Natural killer cell (primary cell): Measurements from ENCODE around the gene RUSF1. TPM values are rescaled to one million over a fixed set of nuclear protein-coding genes. Genes with fewer than 3 reads are reported as not detected.
A peak's percentile ranks its signal among the peaks of the same experiment; 100 is the strongest.
"Not testable (repeated sequence)": the region's sequence is repeated elsewhere in the genome, so short reads cannot be mapped to it uniquely, and the experiment has no call there.

Experiments used
- ATAC-seq, 3 donors: fragments of 150-1000 bp in 2 of 3; fragments of 200-7000 bp in 1 of 3; cut with Tn5 transposase; 1 replicate in 1 of 3; 2 replicates in 2 of 3; pipeline ENCODE4 v1.10.0; 2021; ENCODE audit warnings: mild to moderate bottlenecking in 2 of 3, moderate library complexity in 2 of 3
- DNase-seq, 2 donors: peaks; one replicate each; pipeline versions ENCODE4 v3.0.0 to v3.0.0-alpha.2; 2013 to 2021; ENCODE audit warnings: mixed read lengths in 1 of 2
- H3K27ac ChIP-seq: one replicate; pipeline ENCODE4 v1.5.1; 2013; ENCODE audit warnings: mild to moderate bottlenecking, low read length
- H3K27me3 ChIP-seq: one replicate; pipeline ENCODE4 v1.6.1; 2013; ENCODE audit warnings: low read length; ENCODE audit not compliant: control insufficient read depth, insufficient read depth
- H3K36me3 ChIP-seq: one replicate; pipeline ENCODE4 v1.6.1; 2013; ENCODE audit warnings: low read length; ENCODE audit not compliant: control insufficient read depth, insufficient read depth
- H3K4me1 ChIP-seq: one replicate; pipeline ENCODE4 v1.6.1; 2013; ENCODE audit warnings: low read length; ENCODE audit not compliant: control insufficient read depth, insufficient read depth
- H3K4me3 ChIP-seq: one replicate; pipeline ENCODE4 v1.5.1; 2013; ENCODE audit warnings: low read length
- H3K9me3 ChIP-seq: one replicate; pipeline ENCODE4 v1.6.1; 2013; ENCODE audit warnings: low read length; ENCODE audit not compliant: control insufficient read depth, insufficient read depth
- H3K27ac Mint-ChIP-seq, 2 donors: one replicate each; pipeline ENCODE4 v1.8.0; 2022; ENCODE audit warnings: mild to moderate bottlenecking in 2 of 2, mixed read lengths in 2 of 2, moderate library complexity in 1 of 2
- H3K27me3 Mint-ChIP-seq, 2 donors: one replicate each; pipeline ENCODE4 v1.8.0; 2022; ENCODE audit warnings: low read depth in 2 of 2, mixed read lengths in 2 of 2
- H3K36me3 Mint-ChIP-seq: one replicate; pipeline ENCODE4 v1.8.0; 2022; ENCODE audit warnings: mixed read lengths
- H3K4me1 Mint-ChIP-seq, 2 donors: one replicate each; pipeline ENCODE4 v1.8.0; 2022; ENCODE audit warnings: mixed read lengths in 2 of 2
- H3K4me3 Mint-ChIP-seq: one replicate; pipeline ENCODE4 v1.8.0; 2022; ENCODE audit warnings: mild to moderate bottlenecking, moderate library complexity, mixed read lengths
- H3K9me3 Mint-ChIP-seq, 2 donors: one replicate each; pipeline ENCODE4 v1.8.0; 2022; ENCODE audit warnings: mixed read lengths in 2 of 2
- CTCF ChIP-seq: fragments of 200-600 bp; IDR thresholded peaks from one replicate; pipeline ENCODE4 v1.8.0; 2022; ENCODE audit warnings: antibody characterized with exemption
- WGBS: methylation state at CpG from one replicate; pipeline ENCODE4 v1.1.7; 2013; ENCODE audit warnings: missing lambda C conversion rate; ENCODE audit not compliant: insufficient coverage; 5-methylcytosine and 5-hydroxymethylcytosine counted together
- intact Hi-C: fragments of 100-400 bp; cut with micrococcal nuclease; formaldehyde crosslinking; loops from one replicate; pipeline ENCODE4 v1.14.2; 2022
- total RNA-seq, 4 donors: library from RNA; stranded (reverse); fragments of 120-200 nt in 1 of 4; gene quantifications; one replicate each; pipeline versions ENCODE4 v1.2.3 to v1.2.4, GENCODE V29; 2013 to 2022

The RUSF1 gene
- total RNA-seq, 3 donors from 2014 or later (not counting 1 experiment from before 2014, with no cell fraction given) = 50.2 to 61.5 (median 51.9) TPM

GRCh38 chr16:31507617-31507928 lies 618 bp downstream of the RUSF1 start:
- WGBS = 10% methylated on average over 12 of the region's 12 CpGs
- Mint-ChIP-seq H3K4me3 (peak overlapping the region; percentile 87), H3K27me3 (no peaks in the 10 kb centered on the region), H3K27ac (peak overlapping the region; percentile 91 to 92), H3K9me3 (no peaks in the 10 kb centered on the region), H3K36me3 (no peaks in the 10 kb centered on the region), H3K4me1 (peaks cover 32 to 38% of the 10 kb centered on the region in 2 donors)
- Histone ChIP-seq H3K9me3 (no peaks in the 10 kb centered on the region), H3K27ac (peak overlapping the region; percentile 87), H3K4me1 (peaks cover 27% of the 10 kb centered on the region), H3K27me3 (no peaks in the 10 kb centered on the region), H3K36me3 (no peaks in the 10 kb centered on the region), H3K4me3 (peak overlapping the region; percentile 89)
- no peak for ATAC-seq
- intact Hi-C loops = loop anchor here (5.0 kb wide), 1 partner anchor 365 kb away; the partner anchor contains the start of gene ZNF267
- peak in 1 of 2 donors; percentile 44 for DNase-seq
- TF ChIP-seq CTCF = no peak

DNA sequence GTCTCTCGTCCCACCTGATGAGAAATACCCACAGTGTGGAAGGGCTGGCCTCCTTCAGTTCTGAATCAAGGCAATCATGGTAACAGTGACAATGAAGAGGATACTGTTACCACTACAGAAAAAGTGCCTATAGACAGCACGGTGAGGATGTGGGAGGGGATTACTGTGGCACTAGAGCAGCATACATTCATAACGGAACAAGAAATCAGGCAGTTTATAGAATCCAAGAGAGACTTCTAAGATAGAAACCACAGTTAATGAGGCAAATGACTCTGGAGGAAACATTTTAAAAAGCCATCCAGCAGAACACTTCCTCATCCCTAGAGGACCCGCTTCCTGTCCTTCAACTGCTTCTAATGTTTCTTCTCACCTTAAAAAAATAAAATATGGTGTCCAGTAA lies 2.7 kb downstream of the RUSF1 start:
- Histone ChIP-seq H3K27me3 (no peaks in the 10 kb centered on the region), H3K9me3 (no peaks in the 10 kb centered on the region), H3K4me1 (peaks cover 27% of the 10 kb centered on the region), H3K36me3 (no peaks in the 10 kb centered on the region), H3K27ac (no peak overlapping the region), H3K4me3 (no peak overlapping the region)
- Mint-ChIP-seq H3K27me3 (no peaks in the 10 kb centered on the region), H3K9me3 (no peaks in the 10 kb centered on the region), H3K4me1 (peaks cover 31 to 38% of the 10 kb centered on the region in 2 donors), H3K27ac (peak overlapping the region; percentile 50 to 71), H3K4me3 (no peak overlapping the region), H3K36me3 (no peaks in the 10 kb centered on the region)
- no peak for TF ChIP-seq CTCF
- DNase-seq (no peak), ATAC-seq (no peak)
- intact Hi-C loops = loop anchor here (5.0 kb wide), 1 partner anchor 367 kb away; the partner anchor contains the start of gene ZNF267
- WGBS = 49% methylated on average over 3 of the region's 4 CpGs

- TF ChIP-seq CTCF = no peak
- Histone ChIP-seq H3K27ac (no peak overlapping the region), H3K36me3 (no peaks in the 10 kb centered on the region), H3K4me1 (peaks cover 21% of the 10 kb centered on the region), H3K9me3 (no peaks in the 10 kb centered on the region), H3K27me3 (no peaks in the 10 kb centered on the region), H3K4me3 (no peak overlapping the region)
- Mint-ChIP-seq H3K36me3 (no peaks in the 10 kb centered on the region), H3K27ac (no peak overlapping the region), H3K4me3 (no peak overlapping the region), H3K4me1 (peaks cover 19 to 30% of the 10 kb centered on the region in 2 donors), H3K9me3 (no peaks in the 10 kb centered on the region), H3K27me3 (no peaks in the 10 kb centered on the region)
- intact Hi-C loops = no loop called here
- DNase-seq (no peak), ATAC-seq (no peak)
- WGBS = 57% methylated on average over 8 of the region's 8 CpGs
Measured at GRCh38 chr16:31504159-31504558, 4.0 kb downstream of the RUSF1 start.

DNA sequence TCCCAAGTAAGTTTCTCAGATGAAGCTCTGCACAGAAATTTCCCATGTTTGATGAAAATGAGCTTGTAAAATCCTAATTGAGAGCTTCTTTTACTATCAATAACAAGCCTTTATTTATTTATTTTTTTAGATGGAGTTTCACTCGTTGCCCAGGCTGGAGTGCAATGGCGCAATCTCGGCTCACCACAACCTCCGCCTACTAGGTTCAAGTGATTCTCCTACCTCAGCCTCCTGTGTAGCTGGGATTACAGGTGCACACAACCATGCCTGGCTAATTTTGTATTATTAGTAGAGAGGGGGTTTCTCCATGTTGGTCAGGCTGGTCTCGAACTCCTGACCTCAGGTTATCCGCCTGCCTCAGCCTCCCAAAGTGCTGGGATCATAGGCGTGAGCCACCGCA lies 4.6 kb downstream of the RUSF1 start:
- H3K27ac ChIP-seq, H3K9me3 Mint-ChIP-seq, H3K27me3 Mint-ChIP-seq, H3K27ac Mint-ChIP-seq, DNase-seq, H3K9me3 ChIP-seq, ATAC-seq, H3K27me3 ChIP-seq, H3K36me3 Mint-ChIP-seq, H3K36me3 ChIP-seq, intact Hi-C loops, H3K4me3 Mint-ChIP-seq, H3K4me3 ChIP-seq: not testable (repeated sequence)
- H3K4me1 ChIP-seq = peaks cover 15% of the 10 kb centered on the region
- peaks cover 13 to 27% of the 10 kb centered on the region in 2 donors for H3K4me1 Mint-ChIP-seq
- 92% methylated on average over 6 of the region's 8 CpGs for WGBS
